ENCODE data around the gene MEGF8.

DNA sequence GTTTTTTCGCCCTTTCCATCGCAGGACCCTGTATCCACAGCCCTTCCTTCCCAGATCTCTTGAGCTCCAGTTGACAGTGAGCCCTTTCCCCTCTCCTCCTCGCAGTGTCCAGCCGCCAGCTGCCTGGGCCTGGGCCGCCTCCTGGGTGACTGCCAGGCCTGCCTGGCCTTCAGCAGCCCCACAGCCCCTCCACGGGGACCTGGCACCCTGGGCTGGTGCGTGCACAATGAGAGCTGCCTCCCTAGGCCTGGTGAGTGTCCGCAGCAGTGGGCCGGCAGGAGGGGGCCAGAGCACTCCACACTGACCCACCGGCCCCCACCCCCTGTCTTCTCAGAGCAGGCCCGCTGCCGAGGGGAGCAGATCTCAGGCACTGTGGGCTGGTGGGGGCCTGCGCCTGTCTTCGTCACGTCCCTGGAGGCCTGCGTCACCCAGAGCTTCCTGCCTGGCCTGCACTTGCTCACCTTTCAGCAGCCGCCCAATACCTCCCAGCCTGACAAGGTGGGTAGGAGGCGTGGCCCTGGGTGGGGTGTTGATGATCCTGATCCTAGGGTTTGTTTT lies 19.0 kb downstream of the MEGF8 start:
- no peak for TF ChIP-seq POLR2A (IDR thresholded peaks at IDR 0.05)
- TF ChIP-seq, protein P1, sequence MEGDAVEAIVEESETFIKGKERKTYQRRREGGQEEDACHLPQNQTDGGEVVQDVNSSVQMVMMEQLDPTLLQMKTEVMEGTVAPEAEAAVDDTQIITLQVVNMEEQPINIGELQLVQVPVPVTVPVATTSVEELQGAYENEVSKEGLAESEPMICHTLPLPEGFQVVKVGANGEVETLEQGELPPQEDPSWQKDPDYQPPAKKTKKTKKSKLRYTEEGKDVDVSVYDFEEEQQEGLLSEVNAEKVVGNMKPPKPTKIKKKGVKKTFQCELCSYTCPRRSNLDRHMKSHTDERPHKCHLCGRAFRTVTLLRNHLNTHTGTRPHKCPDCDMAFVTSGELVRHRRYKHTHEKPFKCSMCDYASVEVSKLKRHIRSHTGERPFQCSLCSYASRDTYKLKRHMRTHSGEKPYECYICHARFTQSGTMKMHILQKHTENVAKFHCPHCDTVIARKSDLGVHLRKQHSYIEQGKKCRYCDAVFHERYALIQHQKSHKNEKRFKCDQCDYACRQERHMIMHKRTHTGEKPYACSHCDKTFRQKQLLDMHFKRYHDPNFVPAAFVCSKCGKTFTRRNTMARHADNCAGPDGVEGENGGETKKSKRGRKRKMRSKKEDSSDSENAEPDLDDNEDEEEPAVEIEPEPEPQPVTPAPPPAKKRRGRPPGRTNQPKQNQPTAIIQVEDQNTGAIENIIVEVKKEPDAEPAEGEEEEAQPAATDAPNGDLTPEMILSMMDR (IDR thresholded peaks at IDR 0.05), result no peak
